MCF 10A (cell line): ENCODE results near the gene SCN3B. TPM values are rescaled to one million over a fixed set of nuclear protein-coding genes. Genes with fewer than 3 reads are reported as not detected.

Experiments used
- BruUV-seq: library from RNA; stranded (reverse); fragments of 400-500 nt; replicated peaks from 2 replicates; lab custom pipeline; 2021; lab: Mats Ljungman, UMichigan
- CTCF ChIA-PET: fragments of 300-600 bp; sonication (Branson Sonifier 250); formaldehyde crosslinking; extraction: SDS; loops from one replicate; lab custom pipeline; 2021; ENCODE audit warnings: antibody characterized with exemption, inconsistent platforms; lab: Yijun Ruan, JAX
- POLR2A ChIA-PET: fragments of 300-600, 350-650 bp; sonication (Branson Sonifier 250); formaldehyde crosslinking; extraction: SDS; loops from one replicate; lab custom pipeline; 2020; ENCODE audit warnings: antibody characterized with exemption, inconsistent platforms; lab: Yijun Ruan, JAX
- DNase-seq: peaks from one replicate; pipeline ENCODE4 v3.0.0-alpha.2; 2018; ENCODE audit not compliant: unreplicated experiment
- H3K27ac Mint-ChIP-seq: one replicate; pipeline ENCODE4 v1.8.0; 2022; ENCODE audit warnings: mild to moderate bottlenecking, low read depth, mixed read lengths; ENCODE audit not compliant: unreplicated experiment
- H3K27me3 Mint-ChIP-seq: one replicate; pipeline ENCODE4 v1.8.0; 2022; ENCODE audit warnings: mixed read lengths; ENCODE audit not compliant: insufficient read depth, unreplicated experiment
- H3K36me3 Mint-ChIP-seq: one replicate; pipeline ENCODE4 v1.8.0; 2022; ENCODE audit warnings: mild to moderate bottlenecking, moderate library complexity, mixed read lengths; ENCODE audit not compliant: insufficient read depth, unreplicated experiment
- H3K4me1 Mint-ChIP-seq: one replicate; pipeline ENCODE4 v1.8.0; 2022; ENCODE audit warnings: mixed read lengths; ENCODE audit not compliant: insufficient read depth, unreplicated experiment
- H3K4me3 Mint-ChIP-seq: one replicate; pipeline ENCODE4 v1.8.0; 2022; ENCODE audit warnings: mild to moderate bottlenecking, moderate library complexity, mixed read lengths; ENCODE audit not compliant: unreplicated experiment
- H3K9me3 Mint-ChIP-seq: one replicate; pipeline ENCODE4 v1.8.0; 2022; ENCODE audit warnings: mixed read lengths; ENCODE audit not compliant: unreplicated experiment
- CTCF ChIP-seq: fragments of 200-600 bp; IDR thresholded peaks from one replicate; pipeline ENCODE4 v1.8.0; 2022; ENCODE audit warnings: antibody characterized with exemption, mild to moderate bottlenecking; ENCODE audit not compliant: unreplicated experiment
- intact Hi-C: fragments of 100-400 bp; cut with micrococcal nuclease; formaldehyde crosslinking; loops from 2 replicates; pipeline ENCODE4 v1.14.1; 2022
- total RNA-seq: library from RNA; stranded (reverse); gene quantifications from 2 replicates; pipeline ENCODE4 v1.2.3, GENCODE V29; 2022

The SCN3B gene
- total RNA-seq, 1 experiment from 2014 or later: 1.2 TPM

GRCh38 chr11:123645286-123645975 is 9.0 kb downstream of the SCN3B start:
- Mint-ChIP-seq H3K27me3 (no peaks in the 10 kb centered on the region), H3K27ac (no peak overlapping the region), H3K9me3 (no peaks in the 10 kb centered on the region), H3K4me1 (peaks cover 5% of the 10 kb centered on the region), H3K4me3 (no peak overlapping the region), H3K36me3 (no peaks in the 10 kb centered on the region)
- intact Hi-C loops: loop anchor here (10.0 kb wide), 1 partner anchor 549 kb away; no protein-coding TSS in a partner anchor
- ChIA-PET CTCF (interaction anchor here (0.6 to 23.6 kb wide), 3 partner anchors 8 to 66 kb away, joined by 3 to 558 read pairs (median 4); no protein-coding TSS in a partner anchor), POLR2A (no interaction called here)
- TF ChIP-seq CTCF: no peak
- no TSS peak for BruUV-seq
- no peak for DNase-seq

GRCh38 chr11:123642435-123642834 is 12.0 kb downstream of the SCN3B start:
- H3K27ac Mint-ChIP-seq: no peak overlapping the region
- H3K4me3 Mint-ChIP-seq: no peak overlapping the region
- H3K4me1 Mint-ChIP-seq: peaks cover 5% of the 10 kb centered on the region
- peaks cover 23% of the 10 kb centered on the region for H3K27me3 Mint-ChIP-seq
- DNase-seq: no peak
- CTCF ChIA-PET: interaction anchor here (0.7 to 23.6 kb wide), 11 partner anchors 8 to 1140 kb away, joined by 3 to 558 read pairs (median 5); partner anchors contain the start of gene SCN3B
- H3K36me3 Mint-ChIP-seq: no peaks in the 10 kb centered on the region
- TF ChIP-seq CTCF: no peak
- intact Hi-C loops: loop anchor here (10.0 kb wide), 1 partner anchor 552 kb away; no protein-coding TSS in a partner anchor
- POLR2A ChIA-PET: interaction anchor here (0.7 kb wide), 1 partner anchor 1437 kb away, joined by 3 read pairs; no protein-coding TSS in a partner anchor
- no peaks in the 10 kb centered on the region for H3K9me3 Mint-ChIP-seq
- no TSS peak for BruUV-seq

GRCh38 chr11:123641495-123641840 is 13.0 kb downstream of the SCN3B start:
- H3K27ac Mint-ChIP-seq: no peak overlapping the region
- no peaks in the 10 kb centered on the region for H3K36me3 Mint-ChIP-seq
- peaks cover 33% of the 10 kb centered on the region for H3K27me3 Mint-ChIP-seq
- no peak for TF ChIP-seq CTCF
- no peak for DNase-seq
- intact Hi-C loops: loop anchor here (1.0 to 10.0 kb wide), 3 partner anchors 61 to 553 kb away; no protein-coding TSS in a partner anchor
- POLR2A ChIA-PET: interaction anchor here (0.6 to 1.2 kb wide), 3 partner anchors 11 to 63 kb away, joined by 3 to 4 read pairs (median 3); no protein-coding TSS in a partner anchor
- CTCF ChIA-PET: interaction anchor here (0.6 to 23.6 kb wide), 18 partner anchors 9 to 777 kb away, joined by 3 to 558 read pairs (median 4); partner anchors contain the start of gene SCN3B
- H3K4me1 Mint-ChIP-seq: peaks cover 5% of the 10 kb centered on the region
- H3K4me3 Mint-ChIP-seq: no peak overlapping the region
- BruUV-seq: no TSS peak
- H3K9me3 Mint-ChIP-seq: no peaks in the 10 kb centered on the region
